A549 (cell line): ENCODE data around the gene CNTN5. TPM values are rescaled to one million over a fixed set of nuclear protein-coding genes. Genes with fewer than 3 reads are reported as not detected.

Source experiments
- ATAC-seq, 2 experiments: fragments of 200-7000 bp in 1 of 2; fragments of >200 bp in 1 of 2; cut with Nextera tagmentation in 1 of 2; cut with Tn5 transposase in 1 of 2; 3 replicates each; pipeline versions ENCODE4 v1.8.0 to v1.9.1; 2018 to 2020; ENCODE audit warnings: mild to moderate bottlenecking in 1 of 2, moderate library complexity in 1 of 2
- CTCF ChIA-PET: fragments of 300-600 bp; sonication (Branson Sonifier 250); formaldehyde crosslinking; extraction: SDS; loops from one replicate; lab custom pipeline; 2021; ENCODE audit warnings: antibody characterized with exemption, inconsistent platforms; lab: Yijun Ruan, JAX
- POLR2A ChIA-PET: fragments of 350-600 bp; formaldehyde crosslinking; extraction: SDS; loops from one replicate; lab custom pipeline; 2021; ENCODE audit warnings: antibody characterized with exemption, inconsistent platforms; lab: Yijun Ruan, JAX
- DNase-seq, 2 experiments: peaks; one replicate each; pipeline versions ENCODE4 v3.0.0 to v3.0.0-alpha.2; 2011 to 2016; ENCODE audit warnings: low read depth in 1 of 2, low spot score in 1 of 2
- FAIRE-seq: peaks from 2 replicates; lab custom pipeline; 2011; peaks lifted over from hg19 to GRCh38; lab: Jason Lieb, UNC
- H3K27ac ChIP-seq, 2 experiments: fragments of >200 bp; sonication (Bioruptor Twin); formaldehyde crosslinking; 3 replicates each; pipeline ENCODE4 v1.5.1; 2016 to 2017
- H3K4me1 ChIP-seq: fragments of >200 bp; sonication (Bioruptor Twin); formaldehyde crosslinking; 3 replicates; pipeline ENCODE4 v1.6.1; 2016
- H3K4me2 ChIP-seq: fragments of >200 bp; sonication (Bioruptor Twin); formaldehyde crosslinking; 3 replicates; pipeline ENCODE4 v1.6.1; 2016
- H3K4me3 ChIP-seq: fragments of >200 bp; sonication (Bioruptor Twin); formaldehyde crosslinking; 3 replicates; pipeline ENCODE4 v1.5.1; 2016
- H3K9me3 ChIP-seq: fragments of >200 bp; sonication (Bioruptor Twin); formaldehyde crosslinking; 3 replicates; pipeline ENCODE4 v1.6.1; 2016
- BHLHE40 ChIP-seq: IDR thresholded peaks from 2 replicates; pipeline ENCODE4 v1.6.1; 2012; ENCODE audit warnings: low read depth, low read length, inconsistent platforms
- CBX2 ChIP-seq: fragments of 200-600 bp; sonication (generic); IDR thresholded peaks from 2 replicates; pipeline ENCODE4 v1.6.1; 2016; ENCODE audit warnings: low read depth, mild to moderate bottlenecking, borderline replicate concordance
- CEBPB ChIP-seq, 2 experiments: fragments of >200 bp in 1 of 2; sonication (Bioruptor Twin) in 1 of 2; formaldehyde crosslinking in 1 of 2; IDR thresholded peaks; 2 replicates each; pipeline ENCODE4 v1.6.1; 2012 to 2016
- EHF ChIP-seq: fragments of 250-450 bp; sonication (Bioruptor Pico); IDR thresholded peaks from 2 replicates; pipeline ENCODE4 v1.5.0; 2020; ENCODE audit warnings: mild to moderate bottlenecking
- EP300 ChIP-seq, 2 experiments: fragments of >200 bp; sonication (Bioruptor Twin); formaldehyde crosslinking; IDR thresholded peaks; 2 replicates in 1 of 2; 3 replicates in 1 of 2; pipeline ENCODE4 v1.6.1; 2016 to 2017
- FOXS1 ChIP-seq: fragments of 250-450 bp; sonication (Bioruptor Pico); IDR thresholded peaks from 2 replicates; pipeline ENCODE4 v1.5.0; 2020; ENCODE audit warnings: mild to moderate bottlenecking, moderate library complexity
- GATA3 ChIP-seq: IDR thresholded peaks from 2 replicates; pipeline ENCODE4 v1.6.1; 2012; ENCODE audit warnings: borderline replicate concordance
- HDAC2 ChIP-seq: fragments of 200-600 bp; sonication (generic); IDR thresholded peaks from 2 replicates; pipeline ENCODE4 v1.6.1; 2016
- HEYL ChIP-seq: fragments of 250-450 bp; sonication (Bioruptor Pico); IDR thresholded peaks from 2 replicates; pipeline ENCODE4 v1.8.0; 2021; ENCODE audit warnings: mild to moderate bottlenecking, moderate library complexity
- HOXB13 ChIP-seq: fragments of 250-450 bp; sonication (Bioruptor Pico); IDR thresholded peaks from 2 replicates; pipeline ENCODE4 v1.5.0; 2020; ENCODE audit warnings: low read depth, mild to moderate bottlenecking, moderate library complexity
- HOXB5 ChIP-seq: fragments of 250-450 bp; sonication (Bioruptor Pico); IDR thresholded peaks from 2 replicates; pipeline ENCODE4 v1.5.0; 2020; ENCODE audit warnings: mild to moderate bottlenecking, moderate library complexity
- JUNB ChIP-seq: fragments of >200 bp; sonication (Bioruptor Twin); formaldehyde crosslinking; IDR thresholded peaks from 2 replicates; pipeline ENCODE4 v1.6.1; 2016
- KDM1A ChIP-seq: fragments of 200-600 bp; sonication (generic); IDR thresholded peaks from 2 replicates; pipeline ENCODE4 v1.6.1; 2016; ENCODE audit warnings: low read depth, mild to moderate bottlenecking
- KDM5A ChIP-seq: fragments of 200-600 bp; sonication (generic); IDR thresholded peaks from 2 replicates; pipeline ENCODE4 v1.6.1; 2016; ENCODE audit warnings: antibody characterized with exemption, mild to moderate bottlenecking
- MYC ChIP-seq: IDR thresholded peaks from 2 replicates; pipeline ENCODE4 v1.6.1; 2012; ENCODE audit warnings: mild to moderate bottlenecking, inconsistent platforms, low read length, improper control_type of control experiment, borderline replicate concordance
- NFE2L2 ChIP-seq: fragments of 150-350 bp; conservative IDR thresholded peaks from 2 replicates; pipeline ENCODE4 v1.6.1; 2014; ENCODE audit warnings: low read length
- PHF8 ChIP-seq: fragments of 200-600 bp; sonication (generic); IDR thresholded peaks from 2 replicates; pipeline ENCODE4 v1.6.1; 2016; ENCODE audit warnings: low read depth, mild to moderate bottlenecking, antibody characterized with exemption, moderate library complexity, borderline replicate concordance
- POLR2A ChIP-seq: IDR thresholded peaks from 2 replicates; pipeline ENCODE4 v1.6.1; 2012; ENCODE audit warnings: mild to moderate bottlenecking, low read length
- RAD21 ChIP-seq, 2 experiments: fragments of >200 bp in 1 of 2; sonication (Bioruptor Twin) in 1 of 2; formaldehyde crosslinking in 1 of 2; IDR thresholded peaks in 1 of 2; conservative IDR thresholded peaks in 1 of 2; 2 replicates in 1 of 2; 3 replicates in 1 of 2; pipeline ENCODE4 v1.6.1; 2012 to 2018; ENCODE audit warnings: inconsistent platforms in 1 of 2
- RFX5 ChIP-seq: fragments of 450-650 bp; IDR thresholded peaks from 2 replicates; pipeline ENCODE4 v1.7.1; 2014; ENCODE audit warnings: antibody characterized with exemption, mild to moderate bottlenecking, moderate library complexity
- RNF2 ChIP-seq: fragments of 200-600 bp; sonication (generic); IDR thresholded peaks from 2 replicates; pipeline ENCODE4 v1.6.1; 2016; ENCODE audit warnings: low read depth, mild to moderate bottlenecking, antibody characterized with exemption, moderate library complexity, borderline replicate concordance
- SMC3 ChIP-seq: fragments of >200 bp; sonication (Bioruptor Twin); formaldehyde crosslinking; IDR thresholded peaks from 3 replicates; pipeline ENCODE4 v1.6.1; 2018; ENCODE audit warnings: inconsistent platforms
- TFCP2L1 ChIP-seq: fragments of 250-450 bp; sonication (Bioruptor Pico); IDR thresholded peaks from 2 replicates; pipeline ENCODE4 v1.5.0; 2021; ENCODE audit warnings: mild to moderate bottlenecking
- TP53 ChIP-seq: fragments of 250-450 bp; sonication (Bioruptor Pico); IDR thresholded peaks from 2 replicates; pipeline ENCODE4 v1.5.0; 2021; ENCODE audit warnings: mild to moderate bottlenecking, moderate library complexity
- ZFP36 ChIP-seq: fragments of 450-650 bp; IDR thresholded peaks from 2 replicates; pipeline ENCODE4 v1.6.1; 2014; ENCODE audit warnings: borderline replicate concordance; ENCODE audit not compliant: partially characterized antibody
- ZNF302 ChIP-seq: fragments of 250-450 bp; sonication (Bioruptor Pico); IDR thresholded peaks from 2 replicates; pipeline ENCODE4 v1.9.0; 2021; ENCODE audit warnings: inconsistent platforms, mild to moderate bottlenecking, moderate library complexity
- ZSCAN20 ChIP-seq: fragments of 250-450 bp; sonication (Bioruptor Pico); IDR thresholded peaks from 2 replicates; pipeline ENCODE4 v1.8.0; 2022; ENCODE audit warnings: mild to moderate bottlenecking, moderate library complexity
- WGBS: methylation state at CpG from one replicate; pipeline ENCODE4 v1.1.6; 2017; ENCODE audit errors: missing lambda C conversion rate; 5-methylcytosine and 5-hydroxymethylcytosine counted together
- polyA plus RNA-seq, 4 experiments: library from polyadenylated mRNA; depleted of rRNA in 3 of 4; stranded (reverse); fragments of >200 nt; fragmentation: RNase III in 1 of 4; extraction: RNeasy Plus Mini Kit Qiagen cat#74134 plus additional on column Dnase treatment in 1 of 4; gene quantifications; 2 replicates in 3 of 4; 3 replicates in 1 of 4; pipeline ENCODE4 v1.2.3, GENCODE V29; 2011 to 2017
- TF ChIP-seq, protein P1 (sequence below): IDR thresholded peaks from 2 replicates; pipeline ENCODE4 v1.6.1; 2012
- TF ChIP-seq, protein P2 (sequence below): IDR thresholded peaks from 2 replicates; pipeline ENCODE4 v1.6.1; 2012; ENCODE audit warnings: low read depth, borderline replicate concordance
- TF ChIP-seq, protein P3 (sequence below): fragments of >200 bp; sonication (Bioruptor Twin); formaldehyde crosslinking; IDR thresholded peaks from 3 replicates; pipeline ENCODE4 v1.5.1; 2016
- TF ChIP-seq, protein P4 (sequence below): IDR thresholded peaks from 2 replicates; pipeline ENCODE4 v1.6.1; 2012
- TF ChIP-seq, protein P5 (sequence below): fragments of 250-450 bp; sonication (Bioruptor Pico); IDR thresholded peaks from 2 replicates; pipeline ENCODE4 v1.5.0; 2020; ENCODE audit warnings: low read depth, mild to moderate bottlenecking, moderate library complexity

CNTN5 gene
- polyA plus RNA-seq, 2 of the 4 experiments (the other 2 are of a cell fraction): 0.08 TPM; not detected in 1

DNA sequence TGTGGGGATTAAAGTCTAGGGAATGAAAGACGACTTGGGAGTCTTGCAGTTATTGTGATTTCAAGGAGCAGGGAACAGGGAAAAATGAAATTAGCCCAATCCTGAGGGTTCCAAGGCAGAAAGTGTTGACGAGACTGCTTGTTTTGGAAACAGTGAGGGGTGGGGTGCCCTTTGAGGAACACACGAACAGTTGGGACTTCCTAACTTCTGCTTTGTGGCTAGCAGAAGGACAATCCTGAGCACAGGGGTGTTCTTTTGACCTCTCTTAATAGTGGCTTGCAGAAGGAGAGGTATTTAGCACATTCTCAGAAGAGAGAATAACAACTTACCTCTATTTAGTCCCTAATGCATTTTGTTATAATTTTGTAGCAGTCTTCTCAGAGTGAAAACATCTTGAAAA lies 1120.5 kb downstream of the CNTN5 start:
- H3K4me2 ChIP-seq: no peak overlapping the region
- POLR2A ChIA-PET: no interaction called here
- H3K4me1 ChIP-seq: no peaks in the 10 kb centered on the region
- DNase-seq (no peak), FAIRE-seq (no peak), ATAC-seq (no peak)
- CTCF ChIA-PET: no interaction called here
- H3K9me3 ChIP-seq: no peaks in the 10 kb centered on the region
- H3K27ac ChIP-seq: no peak overlapping the region
- no peak for TF ChIP-seq GATA3
- no peak for TF ChIP-seq HOXB5 (CRISPR knock-in tag)
- no peak for TF ChIP-seq KDM1A
- TF ChIP-seq RNF2: no peak
- no peak for TF ChIP-seq TP53 (CRISPR knock-in tag)
- no peak for TF ChIP-seq SMC3
- no peak for TF ChIP-seq TFCP2L1 (CRISPR knock-in tag)
- TF ChIP-seq, protein P1, sequence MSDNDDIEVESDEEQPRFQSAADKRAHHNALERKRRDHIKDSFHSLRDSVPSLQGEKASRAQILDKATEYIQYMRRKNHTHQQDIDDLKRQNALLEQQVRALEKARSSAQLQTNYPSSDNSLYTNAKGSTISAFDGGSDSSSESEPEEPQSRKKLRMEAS: no peak
- TF ChIP-seq ZSCAN20 (CRISPR knock-in tag): no peak
- no peak for TF ChIP-seq CBX2
- TF ChIP-seq HOXB13 (CRISPR knock-in tag): no peak
- H3K4me3 ChIP-seq: no peak overlapping the region
- WGBS: 30% methylated on average over 3 of the region's 3 CpGs

DNA sequence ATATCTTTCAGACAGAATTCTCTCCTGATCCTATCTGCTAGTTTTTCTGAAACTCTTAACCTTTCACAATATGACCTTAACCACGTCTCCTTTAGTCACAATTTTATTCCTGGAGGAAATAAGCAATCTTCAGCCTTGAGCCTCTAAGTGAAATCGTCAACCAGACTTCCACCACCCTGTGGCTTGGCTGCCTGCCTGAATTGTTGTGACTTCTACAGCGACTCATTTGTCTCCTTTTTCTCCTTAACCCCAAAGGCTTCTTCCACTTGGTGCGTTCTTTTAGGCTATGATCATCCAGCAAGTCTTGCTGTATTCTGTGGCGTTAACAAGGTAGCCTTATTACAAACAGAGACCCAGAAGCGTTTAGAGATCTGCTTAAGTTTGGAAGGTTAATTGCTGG lies 1131.2 kb downstream of the CNTN5 start:
- TF ChIP-seq KDM5A (no peak), HDAC2 (no peak), MYC (no peak), CEBPB (IDR thresholded peaks at IDR 0.05) (no peak), HEYL (CRISPR knock-in tag) (no peak), TP53 (CRISPR knock-in tag) (no peak), HOXB13 (CRISPR knock-in tag) (no peak), PHF8 (no peak), GATA3 (no peak), ZFP36 (no peak), FOXS1 (CRISPR knock-in tag) (no peak), SMC3 (no peak)
- WGBS: 3% methylated on average over 6 of the region's 6 CpGs
- POLR2A ChIA-PET: no interaction called here
- FAIRE-seq: no peak
- no peaks in the 10 kb centered on the region for H3K4me1 ChIP-seq
- no peak overlapping the region for H3K4me3 ChIP-seq
- CTCF ChIA-PET: no interaction called here
- peak in 1 of 2 experiments; percentile 0 for DNase-seq
- ATAC-seq: no peak
- H3K4me2 ChIP-seq: peak overlapping the region; percentile 29; the same call in 2 of the 3 replicates
- H3K27ac ChIP-seq: no peak overlapping the region
- no peaks in the 10 kb centered on the region for H3K9me3 ChIP-seq

DNA sequence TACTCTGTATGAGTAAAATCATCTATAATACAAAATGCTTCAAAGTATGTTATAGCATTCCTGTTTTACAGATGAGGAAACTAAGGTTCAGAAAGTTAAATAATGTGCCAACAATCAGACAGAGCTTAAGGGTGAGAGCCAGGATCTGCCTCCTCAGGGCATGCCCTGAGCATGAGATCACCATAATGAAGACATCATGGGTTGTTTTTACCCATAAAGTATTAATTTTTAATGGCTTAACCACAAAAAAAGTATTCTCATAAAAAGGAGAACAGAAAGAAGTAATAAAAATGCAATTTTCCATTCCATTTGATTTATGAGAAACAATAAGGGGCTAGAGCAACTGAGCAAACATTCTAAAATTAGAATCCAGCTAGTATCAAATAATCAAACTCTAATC lies 1132.0 kb downstream of the CNTN5 start:
- FAIRE-seq: no peak
- no peak for DNase-seq
- Histone ChIP-seq H3K4me2 (no peak overlapping the region), H3K9me3 (no peaks in the 10 kb centered on the region), H3K4me3 (no peak overlapping the region)
- POLR2A ChIA-PET: no interaction called here
- ATAC-seq: no peak
- TF ChIP-seq POLR2A (no peak), EP300 (IDR thresholded peaks at IDR 0.05) (no peak), RFX5 (no peak), FOXS1 (CRISPR knock-in tag) (no peak), ZNF302 (CRISPR knock-in tag) (no peak), JUNB (no peak), HOXB5 (CRISPR knock-in tag) (no peak), GATA3 (no peak), BHLHE40 (no peak), EHF (CRISPR knock-in tag) (no peak), NFE2L2 (no peak), TP53 (CRISPR knock-in tag) (no peak), HOXB13 (CRISPR knock-in tag) (no peak), RAD21 (conservative IDR thresholded peaks at IDR 0.05 in 1 of 2, IDR thresholded peaks at IDR 0.05 in 1 of 2) (no peak)
- TF ChIP-seq, protein P2, sequence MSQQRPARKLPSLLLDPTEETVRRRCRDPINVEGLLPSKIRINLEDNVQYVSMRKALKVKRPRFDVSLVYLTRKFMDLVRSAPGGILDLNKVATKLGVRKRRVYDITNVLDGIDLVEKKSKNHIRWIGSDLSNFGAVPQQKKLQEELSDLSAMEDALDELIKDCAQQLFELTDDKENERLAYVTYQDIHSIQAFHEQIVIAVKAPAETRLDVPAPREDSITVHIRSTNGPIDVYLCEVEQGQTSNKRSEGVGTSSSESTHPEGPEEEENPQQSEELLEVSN: no peak
- TF ChIP-seq, protein P3, sequence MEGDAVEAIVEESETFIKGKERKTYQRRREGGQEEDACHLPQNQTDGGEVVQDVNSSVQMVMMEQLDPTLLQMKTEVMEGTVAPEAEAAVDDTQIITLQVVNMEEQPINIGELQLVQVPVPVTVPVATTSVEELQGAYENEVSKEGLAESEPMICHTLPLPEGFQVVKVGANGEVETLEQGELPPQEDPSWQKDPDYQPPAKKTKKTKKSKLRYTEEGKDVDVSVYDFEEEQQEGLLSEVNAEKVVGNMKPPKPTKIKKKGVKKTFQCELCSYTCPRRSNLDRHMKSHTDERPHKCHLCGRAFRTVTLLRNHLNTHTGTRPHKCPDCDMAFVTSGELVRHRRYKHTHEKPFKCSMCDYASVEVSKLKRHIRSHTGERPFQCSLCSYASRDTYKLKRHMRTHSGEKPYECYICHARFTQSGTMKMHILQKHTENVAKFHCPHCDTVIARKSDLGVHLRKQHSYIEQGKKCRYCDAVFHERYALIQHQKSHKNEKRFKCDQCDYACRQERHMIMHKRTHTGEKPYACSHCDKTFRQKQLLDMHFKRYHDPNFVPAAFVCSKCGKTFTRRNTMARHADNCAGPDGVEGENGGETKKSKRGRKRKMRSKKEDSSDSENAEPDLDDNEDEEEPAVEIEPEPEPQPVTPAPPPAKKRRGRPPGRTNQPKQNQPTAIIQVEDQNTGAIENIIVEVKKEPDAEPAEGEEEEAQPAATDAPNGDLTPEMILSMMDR: no peak
- TF ChIP-seq, protein P4, sequence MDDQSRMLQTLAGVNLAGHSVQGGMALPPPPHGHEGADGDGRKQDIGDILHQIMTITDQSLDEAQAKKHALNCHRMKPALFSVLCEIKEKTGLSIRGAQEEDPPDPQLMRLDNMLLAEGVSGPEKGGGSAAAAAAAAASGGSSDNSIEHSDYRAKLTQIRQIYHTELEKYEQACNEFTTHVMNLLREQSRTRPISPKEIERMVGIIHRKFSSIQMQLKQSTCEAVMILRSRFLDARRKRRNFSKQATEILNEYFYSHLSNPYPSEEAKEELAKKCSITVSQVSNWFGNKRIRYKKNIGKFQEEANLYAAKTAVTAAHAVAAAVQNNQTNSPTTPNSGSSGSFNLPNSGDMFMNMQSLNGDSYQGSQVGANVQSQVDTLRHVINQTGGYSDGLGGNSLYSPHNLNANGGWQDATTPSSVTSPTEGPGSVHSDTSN: no peak
- TF ChIP-seq, protein P5, sequence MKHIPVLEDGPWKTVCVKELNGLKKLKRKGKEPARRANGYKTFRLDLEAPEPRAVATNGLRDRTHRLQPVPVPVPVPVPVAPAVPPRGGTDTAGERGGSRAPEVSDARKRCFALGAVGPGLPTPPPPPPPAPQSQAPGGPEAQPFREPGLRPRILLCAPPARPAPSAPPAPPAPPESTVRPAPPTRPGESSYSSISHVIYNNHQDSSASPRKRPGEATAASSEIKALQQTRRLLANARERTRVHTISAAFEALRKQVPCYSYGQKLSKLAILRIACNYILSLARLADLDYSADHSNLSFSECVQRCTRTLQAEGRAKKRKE (CRISPR knock-in tag): no peak
- TF ChIP-seq, all 56 proteins: peak for 0
- Histone ChIP-seq H3K27ac (no peak overlapping the region), H3K4me1 (no peaks in the 10 kb centered on the region)
- CTCF ChIA-PET: no interaction called here
